K562 (cell line): Measurements from ENCODE around the gene FRYL. TPM values are rescaled to one million over a fixed set of nuclear protein-coding genes. Genes with fewer than 3 reads are reported as not detected.

Source experiments
- ATAC-seq: fragments of 200-7000 bp; cut with Tn5 transposase; 3 replicates; pipeline ENCODE4 v1.9.1; 2020; ENCODE audit warnings: moderate library complexity
- BruUV-seq: library from RNA; stranded (reverse); fragments of 400-500 nt; replicated peaks from 2 replicates; lab custom pipeline; 2021; lab: Mats Ljungman, UMichigan
- CTCF ChIA-PET: fragments of 300-600 bp; formaldehyde crosslinking; extraction: SDS; loops from one replicate; lab custom pipeline; 2021; ENCODE audit warnings: low intra/inter-chr PET ratio; lab: Yijun Ruan, JAX
- POLR2A ChIA-PET: fragments of 300-600, 350-650 bp; sonication (Branson Sonifier 250); formaldehyde crosslinking; extraction: SDS; loops from one replicate; lab custom pipeline; 2021; ENCODE audit warnings: antibody characterized with exemption, inconsistent platforms; lab: Yijun Ruan, JAX
- DNase-seq, 4 experiments: peaks; one replicate each; pipeline versions ENCODE4 v3.0.0 to v3.0.0-alpha.2; 2011 to 2018; ENCODE audit warnings: low spot score in 3 of 4, mixed read lengths in 3 of 4; ENCODE audit errors: extremely low read depth in 1 of 4
- FAIRE-seq: peaks from 2 replicates; lab custom pipeline; 2011; peaks lifted over from hg19 to GRCh38; lab: Jason Lieb, UNC
- H2AFZ ChIP-seq: 2 replicates; pipeline ENCODE4 v1.6.0; 2011; ENCODE audit warnings: low read depth, low read length, control low read depth, inconsistent platforms
- H3K27ac ChIP-seq: fragments of 200-600 bp; 3 replicates; pipeline ENCODE4 v1.8.0; 2011; ENCODE audit warnings: low read depth, mild to moderate bottlenecking, control low read depth, inconsistent platforms, low read length, moderate library complexity, mixed read lengths; ENCODE audit errors: extremely low read depth
- H3K27me3 ChIP-seq, 2 experiments: fragments of 300-600 bp in 1 of 2; 2 replicates in 1 of 2; 3 replicates in 1 of 2; pipeline versions ENCODE4 v1.6.0 to v1.8.0; 2011; ENCODE audit warnings: inconsistent platforms in 2 of 2, low read length in 2 of 2, mild to moderate bottlenecking in 1 of 2, mixed read lengths in 1 of 2, moderate library complexity in 1 of 2; ENCODE audit not compliant: control insufficient read depth in 2 of 2, insufficient read depth in 2 of 2
- H3K36me3 ChIP-seq: fragments of 300-600 bp; 3 replicates; pipeline ENCODE4 v1.8.0; 2011; ENCODE audit warnings: mild to moderate bottlenecking, low read length, inconsistent platforms; ENCODE audit not compliant: control insufficient read depth, insufficient read depth
- H3K4me1 ChIP-seq, 2 experiments: fragments of 200-600 bp in 1 of 2; replicated peaks in 1 of 2; 2 replicates in 1 of 2; 3 replicates in 1 of 2; pipeline versions ENCODE4 v1.5.1 to v1.8.0; 2011; ENCODE audit warnings: inconsistent platforms in 2 of 2, low read length in 2 of 2, mild to moderate bottlenecking in 1 of 2, mixed read lengths in 1 of 2, moderate library complexity in 1 of 2; ENCODE audit not compliant: control insufficient read depth in 2 of 2, insufficient read depth in 2 of 2
- H3K4me2 ChIP-seq: 2 replicates; pipeline ENCODE4 v1.6.1; 2011; ENCODE audit warnings: low read length, control low read depth, inconsistent platforms, mixed read lengths; ENCODE audit not compliant: insufficient read depth
- H3K4me3 ChIP-seq: fragments of 200-600 bp; sonication (generic), shearing (Covaris generic); 2 replicates; pipeline ENCODE4 v1.5.1; 2016; ENCODE audit warnings: control low read depth, inconsistent platforms
- H3K79me2 ChIP-seq: fragments of 200-600 bp; 3 replicates; pipeline ENCODE4 v1.8.0; 2011; ENCODE audit warnings: low read length, inconsistent platforms; ENCODE audit not compliant: control insufficient read depth, insufficient read depth
- H3K9ac ChIP-seq, 2 experiments: 2 replicates each; pipeline versions ENCODE4 v1.6.0 to v1.6.1; 2011; ENCODE audit warnings: low read depth in 2 of 2, low read length in 2 of 2, control low read depth in 1 of 2, inconsistent platforms in 1 of 2, mild to moderate bottlenecking in 1 of 2, mixed read lengths in 1 of 2; ENCODE audit not compliant: insufficient read depth in 1 of 2
- H3K9me1 ChIP-seq: one replicate; pipeline ENCODE4 v1.6.0; 2011; ENCODE audit warnings: inconsistent platforms, mild to moderate bottlenecking, low read length, moderate library complexity; ENCODE audit not compliant: control insufficient read depth, insufficient read depth
- H3K9me3 ChIP-seq: replicated peaks from 2 replicates; pipeline ENCODE4 v1.5.1; 2011; ENCODE audit warnings: low read depth, low read length, inconsistent platforms; ENCODE audit not compliant: control insufficient read depth, insufficient read depth
- H4K20me1 ChIP-seq: replicated peaks from 2 replicates; pipeline ENCODE4 v1.6.1; 2011; ENCODE audit warnings: low read length, inconsistent platforms, mixed read lengths; ENCODE audit not compliant: control insufficient read depth, insufficient read depth
- ARID2 ChIP-seq: fragments of 450-650 bp; IDR thresholded peaks from 2 replicates; pipeline ENCODE4 v1.6.1; 2017; ENCODE audit warnings: antibody characterized with exemption, mild to moderate bottlenecking
- CEBPG ChIP-seq, 3 experiments: fragments of 200-800 bp in 1 of 3; sonication (Bioruptor generic) in 1 of 3; sonication (generic) in 1 of 3; formaldehyde crosslinking in 1 of 3; IDR thresholded peaks in 2 of 3; conservative IDR thresholded peaks in 1 of 3; 2 replicates each; pipeline versions ENCODE4 v1.6.1 to v1.8.0; 2016 to 2022; ENCODE audit warnings: missing compliant biosample characterization in 2 of 3, missing genetic modification characterization in 2 of 3, mild to moderate bottlenecking in 1 of 3, missing genetic modification reagents in 1 of 3
- ERF ChIP-seq: fragments of 450-650 bp; formaldehyde crosslinking; IDR thresholded peaks from 2 replicates; pipeline ENCODE4 v1.4.0; 2020; ENCODE audit warnings: mild to moderate bottlenecking, mixed read lengths
- KAT8 ChIP-seq: fragments of 450-650 bp; IDR thresholded peaks from 2 replicates; pipeline ENCODE4 v1.6.1; 2016; ENCODE audit warnings: low read depth, mild to moderate bottlenecking
- KHSRP ChIP-seq: fragments of 450-650 bp; IDR thresholded peaks from 2 replicates; pipeline ENCODE4 v1.6.1; 2017
- NFE2L1 ChIP-seq: fragments of 450-650 bp; IDR thresholded peaks from 2 replicates; pipeline ENCODE4 v1.6.1; 2016; ENCODE audit warnings: missing genetic modification characterization, low read depth, mild to moderate bottlenecking, missing compliant biosample characterization, moderate library complexity, borderline replicate concordance
- NR2F6 ChIP-seq: fragments of 450-650 bp; formaldehyde crosslinking; IDR thresholded peaks from 2 replicates; pipeline ENCODE4 v1.4.0; 2020; ENCODE audit warnings: mild to moderate bottlenecking
- POLR2AphosphoS2 ChIP-seq: IDR thresholded peaks from 2 replicates; pipeline ENCODE4 v1.6.1; 2012; ENCODE audit warnings: low read length, improper control_type of control experiment
- RAD21 ChIP-seq, 2 experiments: fragments of 250-450 bp in 1 of 2; fragments of 450-650 bp in 1 of 2; sonication (Bioruptor Pico) in 1 of 2; formaldehyde crosslinking in 1 of 2; IDR thresholded peaks in 1 of 2; conservative IDR thresholded peaks in 1 of 2; 2 replicates each; pipeline versions ENCODE4 v1.4.0 to v1.8.0; 2020 to 2022; ENCODE audit warnings: mild to moderate bottlenecking in 2 of 2, moderate library complexity in 1 of 2
- RFX5 ChIP-seq: IDR thresholded peaks from 2 replicates; pipeline ENCODE4 v1.6.1; 2011; ENCODE audit warnings: low read depth, mild to moderate bottlenecking, improper control_type of control experiment, low read length
- SMARCC2 ChIP-seq: fragments of 450-650 bp; IDR thresholded peaks from 2 replicates; pipeline ENCODE4 v1.6.1; 2017; ENCODE audit warnings: antibody characterized with exemption, moderate library complexity, mild to moderate bottlenecking, low read depth
- U2AF2 ChIP-seq: fragments of 200-400 bp; formaldehyde crosslinking; optimal IDR thresholded peaks from 2 replicates; pipeline ENCODE3; 2017; ENCODE audit warnings: low read depth, mild to moderate bottlenecking, low read length
- ZBTB7A ChIP-seq: IDR thresholded peaks from 2 replicates; pipeline ENCODE4 v1.6.1; 2011; ENCODE audit warnings: low read depth, mild to moderate bottlenecking, low read length, moderate library complexity, borderline replicate concordance; ENCODE audit not compliant: control insufficient read depth
- WGBS: fragments of 100-300 bp; shearing (Covaris generic); methylation state at CpG from one replicate; pipeline ENCODE4 v1.1.6; 2016; ENCODE audit warnings: low coverage, mixed read lengths; ENCODE audit not compliant: insufficient coverage; ENCODE audit errors: missing lambda C conversion rate; 5-methylcytosine and 5-hydroxymethylcytosine counted together
- in situ Hi-C: fragments of 300-500 bp; cut with MboI; formaldehyde crosslinking; loops from 4 replicates; pipeline ENCODE4 v1.15.0; 2018; ENCODE audit warnings: inconsistent platforms, mixed read lengths
- intact Hi-C: fragments of 100-400 bp; cut with micrococcal nuclease; formaldehyde crosslinking; loops from 2 replicates; pipeline ENCODE4 v1.14.2; 2022
- polyA plus RNA-seq, 8 experiments: library from polyadenylated mRNA; depleted of rRNA in 4 of 8; stranded (reverse) in 5 of 8; unstranded in 3 of 8; fragments of >200 nt; fragmentation: Nextera tagmentation in 2 of 8; fragmentation: Illumina TruSeq in 1 of 8; extraction: Ambion mirVana in 2 of 8; extraction: Trizol in 1 of 8; gene quantifications; 2 replicates each; pipeline versions ENCODE4 v1.2.1 to v1.2.3, GENCODE V29; 2011 to 2014; ENCODE audit warnings: inconsistent platforms in 1 of 8, missing spikeins in 1 of 8
- total RNA-seq, 7 experiments: library from RNA; depleted of rRNA in 6 of 7; stranded (reverse); fragments of >200 nt in 6 of 7; fragmentation: Illumina TruSeq in 2 of 7; extraction: Trizol in 2 of 7; gene quantifications; 2 replicates each; pipeline versions ENCODE4 v1.2.1 to v1.2.3, GENCODE V29; 2011 to 2021; ENCODE audit warnings: low replicate concordance in 1 of 7
- TF ChIP-seq, protein P1 (sequence below), 2 experiments: fragments of 450-650 bp; conservative IDR thresholded peaks; 2 replicates each; pipeline ENCODE4 v1.6.1; 2017; ENCODE audit warnings: mild to moderate bottlenecking in 2 of 2, moderate library complexity in 2 of 2
- TF ChIP-seq, protein P2 (sequence below): sonication (generic); formaldehyde crosslinking; IDR thresholded peaks from 2 replicates; pipeline ENCODE4 v1.8.1; 2023; ENCODE audit warnings: mild to moderate bottlenecking, missing genetic modification reagents

Gene FRYL
- total and polyA plus RNA-seq, 9 of the 15 experiments (the other 6 are each of a cell fraction or from before 2014, with no cell fraction given) = 7.2 to 34.9 (median 15.9) TPM

DNA sequence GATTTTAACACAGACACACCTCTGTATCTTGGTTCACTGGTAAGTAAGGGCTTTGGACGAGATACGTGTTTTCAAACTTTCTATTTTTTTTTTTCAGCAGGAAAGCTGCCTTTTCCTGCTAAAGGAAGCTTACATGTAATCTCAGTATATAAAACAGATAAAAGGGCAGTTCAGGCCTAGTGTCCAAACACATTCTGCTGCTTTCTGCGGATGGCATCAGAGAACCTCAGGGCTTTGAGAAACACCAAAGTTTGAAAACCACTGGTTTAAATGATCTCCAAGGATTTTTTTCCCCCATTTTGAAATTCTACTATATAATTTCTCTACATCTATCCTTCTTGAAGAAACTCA, 214.1 kb downstream of the FRYL start (continued):
- no peak for TF ChIP-seq ARID2
- no peak for TF ChIP-seq KAT8
- no peak for TF ChIP-seq KHSRP
- TF ChIP-seq, protein P1, sequence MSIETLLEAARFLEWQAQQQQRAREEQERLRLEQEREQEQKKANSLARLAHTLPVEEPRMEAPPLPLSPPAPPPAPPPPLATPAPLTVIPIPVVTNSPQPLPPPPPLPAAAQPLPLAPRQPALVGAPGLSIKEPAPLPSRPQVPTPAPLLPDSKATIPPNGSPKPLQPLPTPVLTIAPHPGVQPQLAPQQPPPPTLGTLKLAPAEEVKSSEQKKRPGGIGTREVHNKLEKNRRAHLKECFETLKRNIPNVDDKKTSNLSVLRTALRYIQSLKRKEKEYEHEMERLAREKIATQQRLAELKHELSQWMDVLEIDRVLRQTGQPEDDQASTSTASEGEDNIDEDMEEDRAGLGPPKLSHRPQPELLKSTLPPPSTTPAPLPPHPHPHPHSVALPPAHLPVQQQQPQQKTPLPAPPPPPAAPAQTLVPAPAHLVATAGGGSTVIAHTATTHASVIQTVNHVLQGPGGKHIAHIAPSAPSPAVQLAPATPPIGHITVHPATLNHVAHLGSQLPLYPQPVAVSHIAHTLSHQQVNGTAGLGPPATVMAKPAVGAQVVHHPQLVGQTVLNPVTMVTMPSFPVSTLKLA (conservative IDR thresholded peaks at IDR 0.05) = no peak
- no peak for TF ChIP-seq ZBTB7A
- no peak for TF ChIP-seq NR2F6 (CRISPR knock-in tag)

GRCh38 chr4:48565362-48566033, 214.6 kb downstream of the FRYL start:
- 95% methylated on average over 5 of the region's 5 CpGs for WGBS
- ChIA-PET POLR2A (interaction anchor here (0.6 kb wide), 1 partner anchor 37 kb away, joined by 4 read pairs; no protein-coding TSS in a partner anchor), CTCF (no interaction called here)
- no peak overlapping the region for H3K4me3 ChIP-seq
- no peaks in the 10 kb centered on the region for H3K27me3 ChIP-seq
- no peaks in the 10 kb centered on the region for H3K79me2 ChIP-seq
- FAIRE-seq (no peak), DNase-seq (no peak), ATAC-seq (no peak)
- no peaks in the 10 kb centered on the region for H4K20me1 ChIP-seq
- H3K36me3 ChIP-seq = peaks cover 22% of the 10 kb centered on the region
- intact Hi-C loops (no loop called here), in situ Hi-C loops (no loop called here)
- no peaks in the 10 kb centered on the region for H3K4me1 ChIP-seq
- H3K9me1 ChIP-seq = no peaks in the 10 kb centered on the region
- no TSS peak for BruUV-seq
- H3K9ac ChIP-seq = no peak overlapping the region
- H3K27ac ChIP-seq = no peak overlapping the region
- H3K9me3 ChIP-seq = no peaks in the 10 kb centered on the region
- TF ChIP-seq ERF (CRISPR knock-in tag) = no peak
- TF ChIP-seq U2AF2 = no peak
- TF ChIP-seq NFE2L1 = no peak
- no peak for TF ChIP-seq CEBPG (CRISPR knock-in tag; IDR thresholded peaks at IDR 0.05)
- no peak for TF ChIP-seq CEBPG (tag; conservative IDR thresholded peaks at IDR 0.05 in 1 of 2, IDR thresholded peaks at IDR 0.05 in 1 of 2)
- TF ChIP-seq, protein P2, sequence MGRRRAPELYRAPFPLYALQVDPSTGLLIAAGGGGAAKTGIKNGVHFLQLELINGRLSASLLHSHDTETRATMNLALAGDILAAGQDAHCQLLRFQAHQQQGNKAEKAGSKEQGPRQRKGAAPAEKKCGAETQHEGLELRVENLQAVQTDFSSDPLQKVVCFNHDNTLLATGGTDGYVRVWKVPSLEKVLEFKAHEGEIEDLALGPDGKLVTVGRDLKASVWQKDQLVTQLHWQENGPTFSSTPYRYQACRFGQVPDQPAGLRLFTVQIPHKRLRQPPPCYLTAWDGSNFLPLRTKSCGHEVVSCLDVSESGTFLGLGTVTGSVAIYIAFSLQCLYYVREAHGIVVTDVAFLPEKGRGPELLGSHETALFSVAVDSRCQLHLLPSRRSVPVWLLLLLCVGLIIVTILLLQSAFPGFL (CRISPR knock-in tag) = no peak
- no peak for TF ChIP-seq POLR2AphosphoS2
- no peak for TF ChIP-seq RAD21 (CRISPR knock-in tag; conservative IDR thresholded peaks at IDR 0.05 in 1 of 2, IDR thresholded peaks at IDR 0.05 in 1 of 2)
- no peak for TF ChIP-seq RFX5
- TF ChIP-seq SMARCC2 = no peak
- H3K4me2 ChIP-seq = no peak overlapping the region
- H2AFZ ChIP-seq = no peak overlapping the region
